ENCODE results near the gene SLC15A3.

DNA sequence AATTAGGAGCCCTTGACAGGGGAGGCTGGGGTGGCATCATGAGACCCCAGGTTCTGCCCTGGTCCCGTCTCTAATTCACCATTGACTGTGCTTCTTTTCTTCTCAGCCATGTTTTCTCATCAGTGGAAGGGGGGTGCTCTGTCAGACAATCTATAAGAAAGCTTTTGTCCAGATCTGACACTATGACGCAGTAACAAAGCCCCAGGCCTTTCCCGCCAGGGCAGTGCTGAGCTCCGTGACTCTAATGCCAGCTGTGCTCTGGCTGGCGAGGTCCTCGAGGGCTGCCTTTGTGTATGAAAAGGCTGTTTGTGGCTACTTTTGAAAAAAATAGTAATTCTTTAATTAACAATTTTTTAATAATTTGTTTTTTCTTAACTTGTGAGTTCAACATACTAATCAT is 22.8 kb upstream of the SLC15A3 start:
- TF ChIP-seq, protein P1, sequence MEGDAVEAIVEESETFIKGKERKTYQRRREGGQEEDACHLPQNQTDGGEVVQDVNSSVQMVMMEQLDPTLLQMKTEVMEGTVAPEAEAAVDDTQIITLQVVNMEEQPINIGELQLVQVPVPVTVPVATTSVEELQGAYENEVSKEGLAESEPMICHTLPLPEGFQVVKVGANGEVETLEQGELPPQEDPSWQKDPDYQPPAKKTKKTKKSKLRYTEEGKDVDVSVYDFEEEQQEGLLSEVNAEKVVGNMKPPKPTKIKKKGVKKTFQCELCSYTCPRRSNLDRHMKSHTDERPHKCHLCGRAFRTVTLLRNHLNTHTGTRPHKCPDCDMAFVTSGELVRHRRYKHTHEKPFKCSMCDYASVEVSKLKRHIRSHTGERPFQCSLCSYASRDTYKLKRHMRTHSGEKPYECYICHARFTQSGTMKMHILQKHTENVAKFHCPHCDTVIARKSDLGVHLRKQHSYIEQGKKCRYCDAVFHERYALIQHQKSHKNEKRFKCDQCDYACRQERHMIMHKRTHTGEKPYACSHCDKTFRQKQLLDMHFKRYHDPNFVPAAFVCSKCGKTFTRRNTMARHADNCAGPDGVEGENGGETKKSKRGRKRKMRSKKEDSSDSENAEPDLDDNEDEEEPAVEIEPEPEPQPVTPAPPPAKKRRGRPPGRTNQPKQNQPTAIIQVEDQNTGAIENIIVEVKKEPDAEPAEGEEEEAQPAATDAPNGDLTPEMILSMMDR (IDR thresholded peaks at IDR 0.05), result no peak
- TF ChIP-seq POLR2A (IDR thresholded peaks at IDR 0.05), result no peak
